DND-41 (cell line): ENCODE results near the gene SLC35A1.

Source experiments
- ATAC-seq: fragments of 200-7000 bp; cut with Tn5 transposase; 3 replicates; pipeline ENCODE4 v1.9.1; 2021; ENCODE audit warnings: low read depth; ENCODE audit not compliant: insufficient read depth
- DNase-seq: peaks from one replicate; pipeline ENCODE4 v3.0.0-alpha.2; 2020
- H2AFZ ChIP-seq: 2 replicates; pipeline ENCODE4 v1.6.0; 2012; ENCODE audit warnings: low read depth, low read length
- H3K27ac ChIP-seq: 2 replicates; pipeline ENCODE4 v1.5.1; 2012; ENCODE audit warnings: low read length, inconsistent platforms
- H3K27me3 ChIP-seq: fragments of 200-600 bp; sonication (generic); 2 replicates; pipeline ENCODE4 v1.6.0; 2012; ENCODE audit warnings: low read length, mild to moderate bottlenecking, inconsistent platforms; ENCODE audit not compliant: insufficient read depth, poor library complexity
- H3K36me3 ChIP-seq: 2 replicates; pipeline ENCODE4 v1.5.1; 2012; ENCODE audit warnings: low read length, inconsistent platforms; ENCODE audit not compliant: insufficient read depth
- H3K4me1 ChIP-seq: 2 replicates; pipeline ENCODE4 v1.5.1; 2012; ENCODE audit warnings: mild to moderate bottlenecking, low read length; ENCODE audit not compliant: insufficient read depth
- H3K4me2 ChIP-seq: 2 replicates; pipeline ENCODE4 v1.6.0; 2012; ENCODE audit warnings: mild to moderate bottlenecking, moderate library complexity, low read length, inconsistent platforms; ENCODE audit not compliant: insufficient read depth
- H3K4me3 ChIP-seq, 2 experiments: fragments of 200-600 bp in 1 of 2; shearing (Covaris generic) in 1 of 2; 2 replicates each; pipeline ENCODE4 v1.5.1; 2012 to 2016; ENCODE audit warnings: inconsistent platforms in 2 of 2, low read length in 2 of 2, mild to moderate bottlenecking in 2 of 2, low read depth in 1 of 2, moderate library complexity in 1 of 2
- H3K79me2 ChIP-seq: 2 replicates; pipeline ENCODE4 v1.6.0; 2012; ENCODE audit warnings: low read length, inconsistent platforms; ENCODE audit not compliant: insufficient read depth
- H3K9ac ChIP-seq: 2 replicates; pipeline ENCODE4 v1.6.0; 2012; ENCODE audit warnings: low read depth, mild to moderate bottlenecking, inconsistent platforms, low read length, moderate library complexity
- H3K9me3 ChIP-seq: 2 replicates; pipeline ENCODE4 v1.5.1; 2012; ENCODE audit warnings: low read length, moderate library complexity, mild to moderate bottlenecking, inconsistent platforms; ENCODE audit not compliant: insufficient read depth, severe bottlenecking
- H4K20me1 ChIP-seq: 2 replicates; pipeline ENCODE4 v1.6.0; 2012; ENCODE audit warnings: low read length; ENCODE audit not compliant: insufficient read depth
- EZH2 ChIP-seq: IDR thresholded peaks from 3 replicates; pipeline ENCODE4 v1.6.1; 2012; ENCODE audit warnings: borderline replicate concordance, low read depth, mild to moderate bottlenecking, moderate library complexity, low read length, inconsistent platforms; ENCODE audit not compliant: severe bottlenecking
- TF ChIP-seq, protein P1 (sequence below): IDR thresholded peaks from 2 replicates; pipeline ENCODE4 v1.5.1; 2012; ENCODE audit warnings: borderline replicate concordance, low read length, moderate library complexity, mild to moderate bottlenecking; ENCODE audit not compliant: poor library complexity, severe bottlenecking; ENCODE audit errors: extremely low read depth

Gene SLC35A1

DNA sequence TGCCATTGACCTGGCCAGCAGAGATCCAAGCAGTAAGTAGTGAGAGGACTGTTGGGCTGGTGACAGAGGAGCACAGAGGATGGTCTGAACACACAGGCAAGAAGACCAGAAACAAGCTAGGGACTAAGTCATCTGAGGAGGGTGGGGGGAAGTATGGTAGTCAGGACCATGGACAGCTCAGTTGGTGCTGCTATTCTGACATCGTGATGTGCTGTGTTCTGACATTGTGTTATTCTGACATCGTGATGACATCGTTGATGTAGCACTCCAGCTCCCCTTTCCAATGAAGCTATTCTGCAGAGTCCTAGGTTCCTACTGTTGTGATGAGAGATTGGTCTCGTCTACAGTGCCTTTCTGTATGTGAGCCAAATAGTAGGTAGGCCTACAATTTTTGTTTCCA lies 36.3 kb upstream of the SLC35A1 start:
- DNase-seq, result peak; percentile 77
- Histone ChIP-seq H3K36me3 (no peaks in the 10 kb centered on the region), H3K9me3 (no peaks in the 10 kb centered on the region), H3K4me2 (no peak overlapping the region), H2AFZ (no peak overlapping the region), H3K9ac (no peak overlapping the region), H3K79me2 (no peaks in the 10 kb centered on the region), H3K27ac (no peak overlapping the region), H3K4me1 (no peaks in the 10 kb centered on the region), H3K27me3 (peaks cover 4% of the 10 kb centered on the region), H3K4me3 (no peak overlapping the region), H4K20me1 (no peaks in the 10 kb centered on the region)
- peak; percentile 100 for ATAC-seq
- TF ChIP-seq, protein P1, sequence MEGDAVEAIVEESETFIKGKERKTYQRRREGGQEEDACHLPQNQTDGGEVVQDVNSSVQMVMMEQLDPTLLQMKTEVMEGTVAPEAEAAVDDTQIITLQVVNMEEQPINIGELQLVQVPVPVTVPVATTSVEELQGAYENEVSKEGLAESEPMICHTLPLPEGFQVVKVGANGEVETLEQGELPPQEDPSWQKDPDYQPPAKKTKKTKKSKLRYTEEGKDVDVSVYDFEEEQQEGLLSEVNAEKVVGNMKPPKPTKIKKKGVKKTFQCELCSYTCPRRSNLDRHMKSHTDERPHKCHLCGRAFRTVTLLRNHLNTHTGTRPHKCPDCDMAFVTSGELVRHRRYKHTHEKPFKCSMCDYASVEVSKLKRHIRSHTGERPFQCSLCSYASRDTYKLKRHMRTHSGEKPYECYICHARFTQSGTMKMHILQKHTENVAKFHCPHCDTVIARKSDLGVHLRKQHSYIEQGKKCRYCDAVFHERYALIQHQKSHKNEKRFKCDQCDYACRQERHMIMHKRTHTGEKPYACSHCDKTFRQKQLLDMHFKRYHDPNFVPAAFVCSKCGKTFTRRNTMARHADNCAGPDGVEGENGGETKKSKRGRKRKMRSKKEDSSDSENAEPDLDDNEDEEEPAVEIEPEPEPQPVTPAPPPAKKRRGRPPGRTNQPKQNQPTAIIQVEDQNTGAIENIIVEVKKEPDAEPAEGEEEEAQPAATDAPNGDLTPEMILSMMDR, result no peak
- TF ChIP-seq EZH2, result no peak

DNA sequence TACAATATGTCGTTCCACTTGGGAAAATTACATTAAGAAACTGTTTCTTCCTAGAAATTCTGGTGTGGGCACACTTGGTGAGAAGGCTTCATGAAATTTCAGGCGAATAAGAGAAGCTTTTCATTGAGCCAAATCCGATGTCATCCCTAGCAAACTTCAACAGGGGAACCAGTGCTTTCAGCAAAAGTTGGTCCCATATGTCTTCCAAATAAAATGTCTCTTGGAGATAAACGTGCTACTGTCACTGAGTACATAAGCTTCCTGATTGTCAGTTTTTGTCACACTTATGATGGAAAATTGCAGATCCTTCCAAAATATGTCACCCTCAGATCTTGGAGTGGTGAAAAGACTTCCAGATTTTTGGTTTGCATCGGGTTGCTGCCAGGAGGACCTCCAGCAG lies 31.1 kb upstream of the SLC35A1 start:
- ATAC-seq (no peak), DNase-seq (no peak)
- Histone ChIP-seq H3K4me2 (no peak overlapping the region), H2AFZ (no peak overlapping the region), H3K27me3 (peaks cover 4% of the 10 kb centered on the region), H3K9me3 (no peaks in the 10 kb centered on the region), H3K4me3 (no peak overlapping the region), H3K36me3 (no peaks in the 10 kb centered on the region), H3K9ac (no peak overlapping the region), H3K79me2 (no peaks in the 10 kb centered on the region), H3K27ac (no peak overlapping the region), H3K4me1 (no peaks in the 10 kb centered on the region), H4K20me1 (no peaks in the 10 kb centered on the region)
- TF ChIP-seq EZH2, result no peak
- TF ChIP-seq, protein P1, result no peak

DNA sequence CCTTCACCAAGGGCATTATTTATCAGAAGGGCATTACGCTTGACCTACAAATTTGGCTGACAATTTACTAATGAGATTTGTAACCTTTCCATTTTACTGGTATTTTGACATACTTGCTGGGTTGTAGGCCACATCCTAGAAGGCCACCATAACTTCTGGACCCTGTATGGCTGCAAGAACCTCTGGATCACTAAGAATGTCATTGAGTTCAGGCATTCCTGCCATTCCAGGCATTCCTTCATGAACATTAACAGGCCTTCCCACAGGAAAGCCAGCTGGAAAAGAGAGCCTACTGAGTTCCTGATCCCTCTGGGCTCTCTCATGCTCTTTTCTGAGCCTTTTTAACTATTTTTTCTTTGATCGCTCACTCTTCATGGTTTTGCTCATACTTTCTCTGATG lies 28.4 kb upstream of the SLC35A1 start:
- Histone ChIP-seq H3K79me2 (no peaks in the 10 kb centered on the region), H3K36me3 (no peaks in the 10 kb centered on the region), H3K4me3 (no peak overlapping the region), H2AFZ (no peak overlapping the region), H3K9me3 (no peaks in the 10 kb centered on the region), H3K4me1 (no peaks in the 10 kb centered on the region), H3K27ac (no peak overlapping the region), H3K27me3 (peaks cover 4% of the 10 kb centered on the region), H4K20me1 (no peaks in the 10 kb centered on the region), H3K4me2 (no peak overlapping the region), H3K9ac (no peak overlapping the region)
- no peak for DNase-seq
- no peak for ATAC-seq
- TF ChIP-seq EZH2, result no peak

DNA sequence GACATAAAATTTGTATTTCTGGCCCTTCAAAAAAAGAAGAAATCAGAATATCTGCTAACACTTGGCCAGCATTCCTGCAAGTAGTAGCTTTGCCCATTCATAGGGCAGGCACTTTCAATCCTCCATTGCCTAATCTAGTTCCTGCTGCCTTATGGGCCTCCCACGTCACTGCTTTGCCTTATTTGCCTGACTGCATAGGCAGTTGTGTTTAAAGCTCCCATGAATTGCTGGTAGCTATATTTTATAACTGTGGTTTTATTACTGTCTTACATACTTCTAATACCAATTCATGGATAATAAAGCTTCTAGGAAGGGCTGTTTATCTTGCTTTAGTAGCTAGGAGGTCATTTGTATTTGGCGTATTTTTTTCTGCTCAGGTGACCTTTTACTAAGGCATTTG lies 7.7 kb upstream of the SLC35A1 start:
- Histone ChIP-seq H3K36me3 (no peaks in the 10 kb centered on the region), H3K4me1 (no peaks in the 10 kb centered on the region), H3K79me2 (no peaks in the 10 kb centered on the region), H3K9ac (no peak overlapping the region), H2AFZ (no peak overlapping the region), H3K9me3 (no peaks in the 10 kb centered on the region), H3K4me3 (no peak overlapping the region), H3K4me2 (no peak overlapping the region), H3K27ac (no peak overlapping the region), H3K27me3 (peaks cover 3% of the 10 kb centered on the region), H4K20me1 (no peaks in the 10 kb centered on the region)
- DNase-seq (no peak), ATAC-seq (no peak)
- TF ChIP-seq, protein P1, result no peak
- no peak for TF ChIP-seq EZH2
